GM06990 (cell line): ENCODE data around the gene PCSK7.

Experiments used
- DNase-seq: peaks from one replicate; pipeline ENCODE4 v3.0.0-alpha.2; 2011; ENCODE audit not compliant: insufficient read length; ENCODE audit errors: extremely low read depth
- H3K27me3 ChIP-seq: replicated peaks from 2 replicates; pipeline ENCODE4 v1.6.0; 2011; ENCODE audit warnings: low read length; ENCODE audit not compliant: control insufficient read depth, insufficient read depth
- H3K36me3 ChIP-seq: 2 replicates; pipeline ENCODE4 v1.5.1; 2011; ENCODE audit warnings: low read length; ENCODE audit not compliant: control insufficient read depth, insufficient read depth
- H3K4me3 ChIP-seq: replicated peaks from 2 replicates; pipeline ENCODE4 v1.5.1; 2011; ENCODE audit warnings: low read depth, mild to moderate bottlenecking, control low read depth, low read length
- TF ChIP-seq, protein P1 (sequence below): IDR thresholded peaks from 2 replicates; pipeline ENCODE4 v1.5.1; 2011; ENCODE audit warnings: low read length, control low read depth, mild to moderate bottlenecking, inconsistent platforms; ENCODE audit not compliant: insufficient read depth, poor library complexity, severe bottlenecking

The PCSK7 gene

DNA sequence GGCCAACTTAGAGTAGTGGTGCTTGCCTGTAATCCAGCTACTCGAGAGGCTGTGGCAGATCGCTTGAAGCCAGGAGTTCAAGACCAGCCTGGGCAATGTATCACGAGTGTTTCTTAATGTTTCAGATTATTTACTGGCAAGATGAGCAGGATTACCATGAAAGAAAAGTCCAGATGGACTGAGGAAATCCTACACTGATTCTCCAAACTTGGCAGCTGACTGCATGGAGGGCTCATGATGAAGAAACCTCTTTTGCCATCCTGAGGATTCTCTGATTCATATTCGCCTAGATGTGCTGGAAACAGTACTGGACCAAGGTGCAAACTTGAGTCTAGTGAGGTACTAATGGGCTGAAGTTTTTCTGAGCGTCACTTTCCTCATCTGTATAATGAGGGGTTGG lies 56.1 kb downstream of the PCSK7 start:
- Histone ChIP-seq H3K36me3 (peaks cover 4% of the 10 kb centered on the region), H3K27me3 (no peaks in the 10 kb centered on the region), H3K4me3 (no peak overlapping the region)
- no peak for DNase-seq
- TF ChIP-seq, protein P1, sequence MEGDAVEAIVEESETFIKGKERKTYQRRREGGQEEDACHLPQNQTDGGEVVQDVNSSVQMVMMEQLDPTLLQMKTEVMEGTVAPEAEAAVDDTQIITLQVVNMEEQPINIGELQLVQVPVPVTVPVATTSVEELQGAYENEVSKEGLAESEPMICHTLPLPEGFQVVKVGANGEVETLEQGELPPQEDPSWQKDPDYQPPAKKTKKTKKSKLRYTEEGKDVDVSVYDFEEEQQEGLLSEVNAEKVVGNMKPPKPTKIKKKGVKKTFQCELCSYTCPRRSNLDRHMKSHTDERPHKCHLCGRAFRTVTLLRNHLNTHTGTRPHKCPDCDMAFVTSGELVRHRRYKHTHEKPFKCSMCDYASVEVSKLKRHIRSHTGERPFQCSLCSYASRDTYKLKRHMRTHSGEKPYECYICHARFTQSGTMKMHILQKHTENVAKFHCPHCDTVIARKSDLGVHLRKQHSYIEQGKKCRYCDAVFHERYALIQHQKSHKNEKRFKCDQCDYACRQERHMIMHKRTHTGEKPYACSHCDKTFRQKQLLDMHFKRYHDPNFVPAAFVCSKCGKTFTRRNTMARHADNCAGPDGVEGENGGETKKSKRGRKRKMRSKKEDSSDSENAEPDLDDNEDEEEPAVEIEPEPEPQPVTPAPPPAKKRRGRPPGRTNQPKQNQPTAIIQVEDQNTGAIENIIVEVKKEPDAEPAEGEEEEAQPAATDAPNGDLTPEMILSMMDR: no peak

- TF ChIP-seq, protein P1: no peak
- Histone ChIP-seq H3K36me3 (peaks cover 4% of the 10 kb centered on the region), H3K4me3 (no peak overlapping the region), H3K27me3 (no peaks in the 10 kb centered on the region)
- DNase-seq: no peak
Measured at GRCh38 chr11:117175104-117175503, 56.8 kb downstream of the PCSK7 start.

- no peaks in the 10 kb centered on the region for H3K27me3 ChIP-seq
- no peak overlapping the region for H3K4me3 ChIP-seq
- TF ChIP-seq, protein P1: no peak
- H3K36me3 ChIP-seq: peaks cover 4% of the 10 kb centered on the region
- no peak for DNase-seq
Measured at GRCh38 chr11:117172724-117173421, 59.0 kb downstream of the PCSK7 start.

GRCh38 chr11:117171404-117172061 lies 60.3 kb downstream of the PCSK7 start:
- no peak overlapping the region for H3K4me3 ChIP-seq
- peaks cover 4% of the 10 kb centered on the region for H3K36me3 ChIP-seq
- no peak for DNase-seq
- TF ChIP-seq, protein P1: no peak
- no peaks in the 10 kb centered on the region for H3K27me3 ChIP-seq

- no peak overlapping the region for H3K4me3 ChIP-seq
- H3K27me3 ChIP-seq: no peaks in the 10 kb centered on the region
- TF ChIP-seq, protein P1: no peak
- DNase-seq: no peak
- H3K36me3 ChIP-seq: peaks cover 4% of the 10 kb centered on the region
Measured at GRCh38 chr11:117171007-117171403, 60.9 kb downstream of the PCSK7 start.
